NCI-H748 (cell line): ENCODE results near the gene DIAPH3.
"Not testable (repeated sequence)": the region's sequence is repeated elsewhere in the genome, so short reads cannot be mapped to it uniquely, and the experiment has no call there.

Experiments
- DNase-seq: peaks from one replicate; lab custom pipeline; 2025; ENCODE audit not compliant: unreplicated experiment; lab: John Stamatoyannopoulos, UW

Gene DIAPH3, protein sequence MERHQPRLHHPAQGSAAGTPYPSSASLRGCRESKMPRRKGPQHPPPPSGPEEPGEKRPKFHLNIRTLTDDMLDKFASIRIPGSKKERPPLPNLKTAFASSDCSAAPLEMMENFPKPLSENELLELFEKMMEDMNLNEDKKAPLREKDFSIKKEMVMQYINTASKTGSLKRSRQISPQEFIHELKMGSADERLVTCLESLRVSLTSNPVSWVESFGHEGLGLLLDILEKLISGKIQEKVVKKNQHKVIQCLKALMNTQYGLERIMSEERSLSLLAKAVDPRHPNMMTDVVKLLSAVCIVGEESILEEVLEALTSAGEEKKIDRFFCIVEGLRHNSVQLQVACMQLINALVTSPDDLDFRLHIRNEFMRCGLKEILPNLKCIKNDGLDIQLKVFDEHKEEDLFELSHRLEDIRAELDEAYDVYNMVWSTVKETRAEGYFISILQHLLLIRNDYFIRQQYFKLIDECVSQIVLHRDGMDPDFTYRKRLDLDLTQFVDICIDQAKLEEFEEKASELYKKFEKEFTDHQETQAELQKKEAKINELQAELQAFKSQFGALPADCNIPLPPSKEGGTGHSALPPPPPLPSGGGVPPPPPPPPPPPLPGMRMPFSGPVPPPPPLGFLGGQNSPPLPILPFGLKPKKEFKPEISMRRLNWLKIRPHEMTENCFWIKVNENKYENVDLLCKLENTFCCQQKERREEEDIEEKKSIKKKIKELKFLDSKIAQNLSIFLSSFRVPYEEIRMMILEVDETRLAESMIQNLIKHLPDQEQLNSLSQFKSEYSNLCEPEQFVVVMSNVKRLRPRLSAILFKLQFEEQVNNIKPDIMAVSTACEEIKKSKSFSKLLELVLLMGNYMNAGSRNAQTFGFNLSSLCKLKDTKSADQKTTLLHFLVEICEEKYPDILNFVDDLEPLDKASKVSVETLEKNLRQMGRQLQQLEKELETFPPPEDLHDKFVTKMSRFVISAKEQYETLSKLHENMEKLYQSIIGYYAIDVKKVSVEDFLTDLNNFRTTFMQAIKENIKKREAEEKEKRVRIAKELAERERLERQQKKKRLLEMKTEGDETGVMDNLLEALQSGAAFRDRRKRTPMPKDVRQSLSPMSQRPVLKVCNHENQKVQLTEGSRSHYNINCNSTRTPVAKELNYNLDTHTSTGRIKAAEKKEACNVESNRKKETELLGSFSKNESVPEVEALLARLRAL

DNA sequence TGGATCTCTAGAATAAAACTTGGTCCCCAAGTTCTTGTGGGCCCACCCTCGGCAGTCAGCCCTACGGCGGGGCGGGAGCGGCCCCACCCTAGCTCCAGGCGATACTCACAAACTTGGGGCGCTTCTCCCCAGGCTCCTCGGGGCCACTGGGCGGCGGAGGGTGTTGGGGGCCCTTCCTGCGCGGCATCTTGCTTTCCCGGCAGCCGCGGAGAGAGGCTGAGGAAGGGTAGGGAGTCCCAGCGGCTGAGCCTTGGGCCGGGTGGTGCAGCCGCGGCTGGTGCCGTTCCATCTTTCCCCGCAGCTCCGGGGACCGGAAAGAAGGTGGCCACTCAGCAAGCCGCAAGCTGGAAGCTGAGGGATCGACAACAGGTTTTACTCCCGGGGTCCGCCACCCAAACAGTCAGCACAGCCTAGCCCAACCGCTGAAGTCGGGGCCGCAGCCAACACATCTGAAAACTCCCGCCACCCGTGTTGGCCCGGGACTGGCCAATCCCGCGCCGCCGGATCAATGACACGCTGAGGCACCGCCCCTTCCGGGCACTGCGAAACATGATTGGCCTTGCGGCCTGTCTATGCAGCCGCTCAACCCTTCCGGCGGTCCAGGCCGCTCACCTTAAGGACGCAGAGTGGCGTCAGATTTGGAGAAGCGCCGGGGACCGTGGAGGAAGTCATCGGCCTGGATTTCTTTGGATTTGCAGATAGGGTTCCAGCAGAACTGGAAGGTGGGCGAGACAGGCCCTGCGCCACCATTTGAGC lies at the start of gene DIAPH3:
Gene DIAPH3 (minus strand): TSS at position 451 of the 756 bp plus-strand sequence. CDS start 162 bp downstream, at position 289.
- peak; percentile 98 for DNase-seq

DNA sequence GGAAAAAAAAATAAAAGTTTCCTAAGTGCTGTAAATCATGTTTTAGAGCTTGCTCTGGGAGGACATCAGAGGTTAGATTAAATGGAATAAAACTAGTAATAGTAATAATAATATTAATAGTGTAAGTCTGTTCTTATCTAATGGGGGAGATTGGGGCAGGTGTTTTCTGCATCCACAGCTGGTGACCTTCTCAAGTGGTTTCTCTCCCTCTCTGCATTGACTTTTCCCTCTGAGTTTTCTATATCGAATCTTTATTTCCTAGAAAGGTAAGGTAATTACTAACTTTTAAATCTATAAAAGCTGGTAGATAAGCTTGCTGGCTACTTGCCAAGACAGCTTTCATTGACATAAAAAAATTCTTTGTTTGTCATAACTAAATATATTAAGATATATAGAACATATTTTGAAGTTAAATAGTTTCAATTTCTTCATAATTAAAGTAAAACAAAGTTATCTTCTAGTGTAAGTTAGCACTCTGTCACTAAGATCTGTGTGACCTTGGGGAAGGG lies 49.6 kb upstream of the DIAPH3 start:
- DNase-seq: no peak

- no peak for DNase-seq
Measured at GRCh38 chr13:60211548-60211947, 47.8 kb upstream of the DIAPH3 start.

DNA sequence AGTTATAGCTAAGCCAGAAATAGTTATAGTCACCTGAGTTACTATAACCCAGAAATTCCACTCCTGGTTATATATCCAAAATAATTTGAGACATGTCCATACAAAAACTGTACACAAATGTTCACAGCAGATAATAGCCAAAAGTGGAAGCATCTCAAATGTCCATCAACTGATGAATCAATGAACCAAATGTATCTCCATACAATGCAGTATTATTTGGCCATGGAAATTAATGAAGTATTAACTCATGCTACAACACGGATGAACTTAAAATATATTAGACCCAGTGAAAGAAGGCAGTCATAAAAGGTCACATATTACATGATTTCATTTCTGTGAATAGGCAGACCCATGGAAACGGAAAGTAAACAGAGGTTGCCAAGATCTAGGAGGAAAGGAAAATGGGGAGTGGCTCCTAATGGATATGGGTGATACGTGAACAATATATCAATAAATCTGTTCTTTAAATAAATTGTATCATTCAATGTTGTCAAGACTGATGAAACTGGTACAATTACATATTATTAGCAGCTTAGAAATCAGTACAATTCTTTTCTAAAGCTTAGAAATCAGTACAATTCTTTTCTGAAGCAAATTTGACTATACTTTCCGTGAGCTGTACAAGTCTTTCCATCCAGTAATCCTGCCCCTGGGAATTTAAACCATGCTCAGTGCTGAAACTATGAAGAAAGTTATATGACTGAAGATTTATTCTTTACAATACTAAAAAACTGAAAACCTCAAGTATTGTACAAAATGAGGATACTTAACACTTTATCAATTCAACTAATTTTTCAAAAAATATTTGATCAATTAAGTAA lies 47.0 kb upstream of the DIAPH3 start:
- DNase-seq: no peak

DNA sequence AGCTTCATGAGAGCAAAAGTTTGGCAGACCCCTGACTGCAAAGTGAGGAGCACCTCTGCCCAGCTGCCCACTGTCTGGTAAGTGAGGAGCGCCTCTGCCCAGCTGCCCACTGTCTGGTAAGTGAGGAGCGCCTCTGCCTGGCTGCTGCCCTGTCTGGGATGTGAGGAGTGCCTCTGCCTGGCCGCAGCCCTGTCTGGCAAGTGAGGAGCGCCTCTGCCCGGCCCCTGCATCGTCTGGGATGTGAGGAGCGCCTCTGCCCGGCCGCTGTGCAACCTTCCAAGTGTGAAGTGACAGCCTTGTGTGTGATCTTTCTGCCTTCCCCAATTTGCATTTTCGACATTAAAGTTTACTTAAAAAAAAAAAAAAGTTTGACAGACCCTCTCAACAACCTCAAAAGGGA lies 41.8 kb upstream of the DIAPH3 start:
- DNase-seq: not testable (repeated sequence)

DNA sequence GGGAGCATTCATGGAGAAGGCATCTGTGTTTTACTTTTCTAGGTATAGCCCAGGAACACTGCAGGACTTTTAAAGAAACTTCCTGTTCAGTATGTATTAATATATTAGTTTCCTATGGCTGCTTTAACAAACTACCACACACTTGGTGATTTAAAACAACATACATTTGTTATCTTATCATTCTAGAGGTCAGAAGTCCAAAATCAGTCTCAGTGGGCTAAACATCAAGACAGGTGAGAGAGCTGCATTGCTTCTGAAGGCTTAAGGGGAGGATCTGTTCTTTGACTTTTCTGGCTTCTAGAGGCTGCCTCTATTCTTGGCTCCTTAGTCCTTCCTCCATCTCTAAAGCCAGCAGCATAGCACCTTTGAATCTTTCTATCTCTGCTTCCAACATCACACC lies 37.6 kb upstream of the DIAPH3 start:
- DNase-seq: no peak

DNA sequence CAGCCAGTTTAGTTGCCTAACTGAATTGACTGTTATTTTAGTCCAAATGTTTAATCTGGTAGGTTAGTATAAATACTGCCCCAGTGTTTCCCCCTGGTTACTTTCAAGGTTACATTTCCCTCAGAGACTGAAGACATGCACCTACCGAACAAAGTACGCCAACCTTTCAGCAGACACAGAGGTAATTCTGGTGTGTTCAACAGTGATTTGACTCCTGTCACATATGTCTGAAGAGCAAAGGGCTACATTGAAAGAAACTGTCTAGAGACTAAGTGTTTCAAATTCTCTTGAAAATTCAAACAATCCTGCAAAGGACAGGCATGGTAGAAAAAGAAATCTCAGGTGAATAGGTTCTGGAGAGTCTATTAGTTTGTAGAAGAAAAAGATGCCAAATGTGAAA lies 32.2 kb upstream of the DIAPH3 start:
- not testable (repeated sequence) for DNase-seq

DNA sequence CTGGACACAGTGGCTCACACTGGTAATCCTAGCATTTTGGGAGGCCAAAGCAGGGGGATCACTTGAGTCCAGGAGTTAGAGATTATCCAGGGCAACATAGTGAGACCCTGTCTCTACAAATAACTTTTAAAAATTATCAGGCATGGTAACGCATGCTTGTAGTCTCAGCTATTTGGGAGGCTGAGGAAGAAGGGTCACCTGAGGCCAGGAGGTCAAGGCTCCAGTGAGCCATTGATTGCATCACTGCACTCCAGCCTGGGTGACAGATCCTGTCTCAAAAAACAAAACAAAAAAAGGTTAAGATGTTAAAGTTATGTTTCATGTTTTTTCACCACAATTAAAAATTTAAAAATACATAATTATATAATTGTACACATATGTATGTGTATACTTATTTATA lies 19.2 kb upstream of the DIAPH3 start:
- DNase-seq: no peak

DNA sequence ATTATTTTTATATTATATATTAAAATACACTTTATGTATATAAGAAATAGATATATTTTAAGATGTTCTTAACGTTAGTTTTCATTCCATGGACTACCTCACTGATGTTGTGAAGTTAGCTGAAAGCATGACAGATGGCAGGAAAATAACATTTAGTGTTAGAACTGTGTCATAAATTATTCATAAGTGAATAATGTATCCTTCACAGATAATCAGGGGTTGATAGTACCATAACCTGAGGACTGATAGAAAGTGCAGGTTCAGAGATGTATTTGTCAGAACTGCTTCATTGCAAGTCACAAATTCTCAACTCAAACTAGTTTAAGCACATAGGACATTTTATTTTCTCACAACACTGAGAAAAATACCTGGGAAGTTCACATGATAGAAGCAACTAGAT lies 14.6 kb upstream of the DIAPH3 start:
- DNase-seq: no peak

DNA sequence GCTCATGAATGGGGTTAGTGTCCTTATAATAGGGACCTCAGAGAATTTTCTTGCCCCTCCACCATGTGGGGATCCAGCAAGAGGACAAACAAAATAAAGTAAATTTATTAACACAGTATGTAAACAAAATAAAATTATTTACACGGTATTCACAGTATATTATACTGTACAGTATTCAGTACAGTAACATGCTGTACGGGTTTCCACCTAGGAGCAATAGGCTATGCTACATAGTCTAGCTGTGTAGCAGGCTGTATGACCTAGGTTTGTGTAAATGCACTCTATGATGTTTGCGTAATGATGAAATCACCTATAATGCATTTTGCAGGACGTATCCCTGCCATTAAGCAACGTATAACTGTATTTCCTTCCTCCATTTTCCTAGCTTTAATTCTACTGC lies 11.8 kb upstream of the DIAPH3 start:
- no peak for DNase-seq

GRCh38 chr13:60174113-60174512 lies 10.4 kb upstream of the DIAPH3 start:
- DNase-seq: no peak

DNA sequence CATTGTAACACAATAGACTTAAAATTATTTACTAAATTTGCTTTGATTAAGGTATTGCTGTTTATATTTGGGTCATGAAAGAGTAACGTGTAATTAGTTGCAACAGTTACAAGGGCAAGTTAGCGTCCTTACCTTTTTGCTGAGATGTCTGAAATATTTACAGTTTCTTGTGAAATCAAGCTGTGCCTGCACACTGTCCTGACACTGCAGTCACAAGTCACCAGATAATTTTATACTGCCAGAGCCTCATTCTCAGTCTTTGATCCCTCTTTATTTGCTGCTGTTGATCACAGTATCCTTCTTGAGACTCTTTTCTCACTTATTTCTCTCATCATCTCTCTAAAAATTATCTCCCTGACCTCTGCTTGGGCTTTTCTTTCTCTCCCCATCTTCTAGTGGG lies 8.4 kb upstream of the DIAPH3 start:
- DNase-seq: no peak

GRCh38 chr13:60170414-60170813 lies 6.7 kb upstream of the DIAPH3 start:
- no peak for DNase-seq

- DNase-seq: no peak
Measured at GRCh38 chr13:60169239-60170031, 5.7 kb upstream of the DIAPH3 start.

GRCh38 chr13:60167121-60167520 lies 3.4 kb upstream of the DIAPH3 start:
- no peak for DNase-seq

DNA sequence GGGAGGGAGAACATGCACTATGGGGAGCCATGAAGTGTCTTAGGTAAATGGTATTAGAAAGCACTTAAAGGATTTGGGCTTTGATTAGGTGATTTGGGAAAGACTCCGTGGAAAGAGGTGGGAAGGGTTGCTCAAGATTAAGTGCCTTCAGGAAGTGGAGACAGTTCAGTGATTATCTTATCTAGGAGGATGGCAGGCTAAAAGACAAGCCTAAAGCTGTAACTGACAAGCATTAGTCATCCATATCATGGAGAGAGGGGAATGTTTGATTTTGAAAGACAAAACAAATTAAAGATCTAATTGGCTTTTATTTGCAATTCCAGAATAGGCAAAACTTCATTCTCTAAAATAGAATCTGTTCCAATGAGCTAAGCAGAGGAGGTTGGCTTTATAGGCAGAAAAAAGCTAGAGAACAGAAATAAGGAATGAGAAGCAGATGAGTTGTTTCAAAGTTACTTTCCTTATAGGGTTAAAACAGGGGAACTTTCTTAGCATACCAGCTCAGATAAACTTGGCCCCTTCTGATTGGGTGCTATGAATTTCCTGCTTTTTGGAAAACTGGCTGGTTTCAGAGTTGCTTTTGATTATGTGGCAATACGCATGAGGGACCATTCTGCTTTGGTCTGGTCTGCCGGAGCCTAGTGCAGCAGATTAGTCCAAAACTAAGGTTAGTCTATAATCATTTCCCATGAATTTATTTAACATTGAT lies 1.8 kb upstream of the DIAPH3 start:
- DNase-seq: no peak

GRCh38 chr13:60164234-60164889 lies 634 bp upstream of the DIAPH3 start:
- no peak for DNase-seq

- DNase-seq: no peak
Measured at GRCh38 chr13:60162096-60162495, 1.6 kb downstream of the DIAPH3 start.
